CD4-positive, alpha-beta T cell treated with Interleukin-1 beta for 1 hour (primary cell): Measurements from ENCODE around the gene PPARA.
"Not testable (repeated sequence)": the region's sequence is repeated elsewhere in the genome, so short reads cannot be mapped to it uniquely, and the experiment has no call there.

ENCODE experiments used
- DNase-seq, 2 donors: peaks; one replicate each; pipeline ENCODE4 v3.0.0-alpha.2; 2020 to 2022

Gene PPARA

GRCh38 chr22:46128606-46129005, 21.7 kb upstream of the PPARA start:
- DNase-seq: no peak

GRCh38 chr22:46129390-46130041, 20.8 kb upstream of the PPARA start:
- peak in 1 of 2 donors; percentile 57 for DNase-seq

GRCh38 chr22:46131151-46131587, 19.2 kb upstream of the PPARA start:
- DNase-seq: no peak

- DNase-seq: not testable (repeated sequence)
Measured at GRCh38 chr22:46132193-46132829, 18.0 kb upstream of the PPARA start.

GRCh38 chr22:46132830-46133587, 17.3 kb upstream of the PPARA start:
- DNase-seq: no peak

- no peak for DNase-seq
Measured at GRCh38 chr22:46133588-46133855, 16.8 kb upstream of the PPARA start.

- DNase-seq: no peak
Measured at GRCh38 chr22:46134111-46134705, 16.1 kb upstream of the PPARA start.

GRCh38 chr22:46135611-46136485, 14.5 kb upstream of the PPARA start:
- no peak for DNase-seq

- no peak for DNase-seq
Measured at GRCh38 chr22:46136486-46137217, 13.7 kb upstream of the PPARA start.

GRCh38 chr22:46137218-46137766, 13.0 kb upstream of the PPARA start:
- no peak for DNase-seq

- no peak for DNase-seq
Measured at GRCh38 chr22:46138058-46138797, 12.1 kb upstream of the PPARA start.

- not testable (repeated sequence) for DNase-seq
Measured at GRCh38 chr22:46139417-46139816, 10.9 kb upstream of the PPARA start.

GRCh38 chr22:46139895-46140350, 10.4 kb upstream of the PPARA start:
- DNase-seq: no peak

GRCh38 chr22:46140989-46141928, 9.1 kb upstream of the PPARA start:
- no peak for DNase-seq

- DNase-seq: no peak
Measured at GRCh38 chr22:46142548-46143490, 7.5 kb upstream of the PPARA start.

- no peak for DNase-seq
Measured at GRCh38 chr22:46143491-46144147, 6.7 kb upstream of the PPARA start.

GRCh38 chr22:46145361-46145851, 4.9 kb upstream of the PPARA start:
- DNase-seq: no peak

GRCh38 chr22:46145896-46146295, 4.4 kb upstream of the PPARA start:
- no peak for DNase-seq
